Activated CD4-positive, alpha-beta T cell treated with anti-CD3 and anti-CD28 coated beads, Interleukin-2, amount 10 ng/mL, durations not matched to agents 7 days and 5 days (primary cell): ENCODE measurements around the gene MED8. TPM values are rescaled to one million over a fixed set of nuclear protein-coding genes. Genes with fewer than 3 reads are reported as not detected.
"Not testable (repeated sequence)": the region's sequence is repeated elsewhere in the genome, so short reads cannot be mapped to it uniquely, and the experiment has no call there.

Source experiments
- CTCF ChIA-PET: fragments of 350-600 bp; sonication (Branson Sonifier 250); formaldehyde crosslinking; loops from one replicate; lab custom pipeline; 2021; ENCODE audit warnings: antibody characterized with exemption; lab: Charles Lee
- POLR2A ChIA-PET: fragments of 350-600 bp; sonication (Branson Sonifier 250); formaldehyde crosslinking; loops from one replicate; lab custom pipeline; 2021; ENCODE audit warnings: antibody characterized with exemption; lab: Charles Lee
- DNase-seq: peaks from one replicate; pipeline ENCODE4 v3.0.0-alpha.2; 2020
- H3K27ac Mint-ChIP-seq: one replicate; pipeline ENCODE4 v1.8.0; 2021; ENCODE audit warnings: mild to moderate bottlenecking, moderate library complexity, mixed read lengths
- H3K27me3 Mint-ChIP-seq: one replicate; pipeline ENCODE4 v1.8.0; 2021; ENCODE audit warnings: mixed read lengths
- H3K36me3 Mint-ChIP-seq: one replicate; pipeline ENCODE4 v1.8.0; 2021; ENCODE audit warnings: low read depth, mixed read lengths
- H3K4me1 Mint-ChIP-seq: one replicate; pipeline ENCODE4 v1.8.0; 2021; ENCODE audit warnings: mixed read lengths
- H3K4me3 Mint-ChIP-seq: one replicate; pipeline ENCODE4 v1.8.0; 2021; ENCODE audit warnings: mild to moderate bottlenecking, moderate library complexity, mixed read lengths
- H3K9me3 Mint-ChIP-seq: one replicate; pipeline ENCODE4 v1.8.0; 2021; ENCODE audit warnings: mixed read lengths
- total RNA-seq, 2 experiments: library from RNA; stranded (reverse); gene quantifications; one replicate each; pipeline ENCODE4 v1.2.3, GENCODE V29; 2021

MED8 gene
- total RNA-seq, 2 experiments from 2014 or later, result 30.2 to 33.3 TPM

GRCh38 chr1:43372172-43372571 lies 17.4 kb downstream of the MED8 start:
- peaks cover 16% of the 10 kb centered on the region for H3K4me1 Mint-ChIP-seq
- no peaks in the 10 kb centered on the region for H3K27me3 Mint-ChIP-seq
- no peak overlapping the region for H3K27ac Mint-ChIP-seq
- H3K36me3 Mint-ChIP-seq, result peaks cover 7% of the 10 kb centered on the region
- no peak for DNase-seq
- ChIA-PET CTCF (interaction anchor here (0.9 kb wide), 1 partner anchor 42 kb away, joined by 4 read pairs; no protein-coding TSS in a partner anchor), POLR2A (no interaction called here)
- H3K4me3 Mint-ChIP-seq, result no peak overlapping the region
- H3K9me3 Mint-ChIP-seq, result no peaks in the 10 kb centered on the region

GRCh38 chr1:43370564-43370963 lies 19.0 kb downstream of the MED8 start:
- Mint-ChIP-seq H3K36me3 (peaks cover 16% of the 10 kb centered on the region), H3K27ac (no peak overlapping the region), H3K9me3 (no peaks in the 10 kb centered on the region), H3K4me1 (peaks cover 31% of the 10 kb centered on the region), H3K4me3 (no peak overlapping the region), H3K27me3 (no peaks in the 10 kb centered on the region)
- ChIA-PET CTCF (interaction anchor here (0.6 to 0.9 kb wide), 4 partner anchors 8 to 1361 kb away, joined by 3 to 5 read pairs (median 4); no protein-coding TSS in a partner anchor), POLR2A (no interaction called here)
- no peak for DNase-seq

- H3K27ac Mint-ChIP-seq, DNase-seq, H3K4me3 Mint-ChIP-seq, H3K9me3 Mint-ChIP-seq, H3K27me3 Mint-ChIP-seq, POLR2A ChIA-PET: not testable (repeated sequence)
- CTCF ChIA-PET, result interaction anchor here (0.6 to 0.9 kb wide), 4 partner anchors 9 to 1362 kb away, joined by 3 to 5 read pairs (median 3); no protein-coding TSS in a partner anchor
- Mint-ChIP-seq H3K36me3 (peaks cover 24% of the 10 kb centered on the region), H3K4me1 (peaks cover 38% of the 10 kb centered on the region)
Observed at GRCh38 chr1:43369779-43370178, 19.8 kb downstream of the MED8 start.

GRCh38 chr1:43368646-43369020 lies 21.0 kb downstream of the MED8 start:
- Mint-ChIP-seq H3K27ac (peak overlapping the region; percentile 95), H3K27me3 (no peaks in the 10 kb centered on the region), H3K4me1 (peaks cover 41% of the 10 kb centered on the region), H3K9me3 (no peaks in the 10 kb centered on the region), H3K36me3 (peaks cover 34% of the 10 kb centered on the region), H3K4me3 (peak overlapping the region; percentile 94)
- ChIA-PET POLR2A (interaction anchor here (0.9 to 1.6 kb wide), 2 partner anchors 9 to 20 kb away, joined by 3 read pairs; no protein-coding TSS in a partner anchor), CTCF (interaction anchor here (0.8 to 1.4 kb wide), 7 partner anchors 9 to 21 kb away, joined by 3 to 5 read pairs (median 3); partner anchors contain the start of genes MED8 and SZT2)
- DNase-seq, result no peak

- H3K27ac Mint-ChIP-seq, result peak within 1 kb of the TSS; percentile 95
- H3K4me1 Mint-ChIP-seq, result peaks cover 44% of the 10 kb centered on the region
Observed at GRCh38 chr1:43367904-43368645, 21.5 kb downstream of the MED8 start, which contains the start of gene ELOVL1. Gene ELOVL1 (minus strand): TSS chr1:43368011. CDS start chr1:43365609, 2,402 bp downstream.

GRCh38 chr1:43367026-43367903 lies 22.3 kb downstream of the MED8 start:
- ChIA-PET POLR2A (interaction anchor here (0.5 to 1.6 kb wide), 4 partner anchors 9 to 650 kb away, joined by 3 to 5 read pairs (median 4); partner anchors contain the start of genes CDC20 and KDM4A), CTCF (interaction anchor here (1.0 to 1.5 kb wide), 8 partner anchors 7 to 23 kb away, joined by 3 to 5 read pairs (median 3); partner anchors contain the start of genes CDC20, MED8 and SZT2)
- Mint-ChIP-seq H3K36me3 (peaks cover 43% of the 10 kb centered on the region), H3K4me3 (peak overlapping the region; percentile 94), H3K27ac (peak overlapping the region; percentile 91), H3K9me3 (no peaks in the 10 kb centered on the region), H3K27me3 (no peaks in the 10 kb centered on the region), H3K4me1 (peaks cover 48% of the 10 kb centered on the region)
- peak; percentile 31 for DNase-seq

More at GRCh38 chr1:43367904-43368645, 21.5 kb downstream of the MED8 start, which contains the start of gene ELOVL1:
- POLR2A ChIA-PET, result interaction anchor here (0.5 to 1.6 kb wide), 4 partner anchors 8 to 282 kb away, joined by 3 to 5 read pairs (median 3); partner anchors contain the start of genes CDC20 and KDM4A
- DNase-seq, result peak; percentile 90
- H3K9me3 Mint-ChIP-seq, result no peaks in the 10 kb centered on the region
- CTCF ChIA-PET, result interaction anchor here (0.8 to 1.4 kb wide), 9 partner anchors 8 to 22 kb away, joined by 3 to 5 read pairs (median 3); partner anchors contain the start of genes CDC20, MED8 and SZT2
- no peaks in the 10 kb centered on the region for H3K27me3 Mint-ChIP-seq
- peak within 1 kb of the TSS; percentile 94 for H3K4me3 Mint-ChIP-seq
- peaks cover 36% of the 10 kb centered on the region for H3K36me3 Mint-ChIP-seq

GRCh38 chr1:43366601-43367025 lies 23.0 kb downstream of the MED8 start:
- H3K27me3 Mint-ChIP-seq, result no peaks in the 10 kb centered on the region
- ChIA-PET CTCF (interaction anchor here (1.0 to 1.5 kb wide), 3 partner anchors 8 to 24 kb away, joined by 3 to 5 read pairs (median 4); partner anchors contain the start of genes CDC20, MED8 and SZT2), POLR2A (interaction anchor here (0.6 kb wide), 1 partner anchor 650 kb away, joined by 4 read pairs; no protein-coding TSS in a partner anchor)
- DNase-seq, result no peak
- peaks cover 55% of the 10 kb centered on the region for H3K4me1 Mint-ChIP-seq
- H3K9me3 Mint-ChIP-seq, result no peaks in the 10 kb centered on the region
- H3K36me3 Mint-ChIP-seq, result peaks cover 49% of the 10 kb centered on the region
- H3K4me3 Mint-ChIP-seq, result peak overlapping the region; percentile 94
- H3K27ac Mint-ChIP-seq, result peak overlapping the region; percentile 91

GRCh38 chr1:43366179-43366578 lies 23.4 kb downstream of the MED8 start:
- peaks cover 59% of the 10 kb centered on the region for H3K4me1 Mint-ChIP-seq
- peaks cover 54% of the 10 kb centered on the region for H3K36me3 Mint-ChIP-seq
- peak overlapping the region; percentile 94 for H3K4me3 Mint-ChIP-seq
- H3K27ac Mint-ChIP-seq, result peak overlapping the region; percentile 91
- POLR2A ChIA-PET, result no interaction called here
- DNase-seq, result no peak
- no peaks in the 10 kb centered on the region for H3K9me3 Mint-ChIP-seq
- H3K27me3 Mint-ChIP-seq, result no peaks in the 10 kb centered on the region
- CTCF ChIA-PET, result interaction anchor here (1.5 kb wide), 1 partner anchor 24 kb away, joined by 4 read pairs; the partner anchor contains the start of genes MED8 and SZT2

GRCh38 chr1:43365678-43366077 lies 23.9 kb downstream of the MED8 start:
- peaks cover 59% of the 10 kb centered on the region for H3K36me3 Mint-ChIP-seq

GRCh38 chr1:43363935-43364525 lies 25.6 kb downstream of the MED8 start:
- Mint-ChIP-seq H3K4me3 (no peak overlapping the region), H3K9me3 (no peaks in the 10 kb centered on the region), H3K4me1 (peaks cover 71% of the 10 kb centered on the region), H3K36me3 (peaks cover 72% of the 10 kb centered on the region), H3K27me3 (no peaks in the 10 kb centered on the region), H3K27ac (peak overlapping the region; percentile 19)
- ChIA-PET CTCF (no interaction called here), POLR2A (no interaction called here)
- no peak for DNase-seq

More at GRCh38 chr1:43365678-43366077, 23.9 kb downstream of the MED8 start:
- H3K27ac Mint-ChIP-seq, result peak overlapping the region; percentile 91
- H3K4me1 Mint-ChIP-seq, result peaks cover 61% of the 10 kb centered on the region
- H3K27me3 Mint-ChIP-seq, result no peaks in the 10 kb centered on the region
- ChIA-PET CTCF (interaction anchor here (1.5 kb wide), 1 partner anchor 25 kb away, joined by 4 read pairs; the partner anchor contains the start of genes MED8 and SZT2), POLR2A (no interaction called here)
- no peaks in the 10 kb centered on the region for H3K9me3 Mint-ChIP-seq
- no peak for DNase-seq
- H3K4me3 Mint-ChIP-seq, result peak overlapping the region; percentile 94

- Mint-ChIP-seq H3K27ac (peak overlapping the region; percentile 19), H3K27me3 (no peaks in the 10 kb centered on the region), H3K36me3 (peaks cover 71% of the 10 kb centered on the region), H3K4me1 (peaks cover 65% of the 10 kb centered on the region), H3K9me3 (no peaks in the 10 kb centered on the region), H3K4me3 (no peak overlapping the region)
- POLR2A ChIA-PET, result no interaction called here
- CTCF ChIA-PET, result no interaction called here
- no peak for DNase-seq
Observed at GRCh38 chr1:43363283-43363934, 26.2 kb downstream of the MED8 start.
